KOPT-K1 (cell line): ENCODE measurements around the gene TTC28.

ENCODE experiments used
- H3K27ac ChIP-seq: fragments of 200-600 bp; sonication (generic); 2 replicates; pipeline ENCODE4 v1.5.1; 2016; ENCODE audit warnings: antibody characterized with exemption, mild to moderate bottlenecking, low read depth, low read length; ENCODE audit not compliant: poor library complexity, severe bottlenecking
- H3K36me3 ChIP-seq: fragments of 200-600 bp; sonication (generic); 2 replicates; pipeline ENCODE4 v1.5.1; 2017; ENCODE audit warnings: antibody characterized with exemption, mild to moderate bottlenecking, low read length, moderate library complexity; ENCODE audit not compliant: insufficient read depth
- H3K9me3 ChIP-seq: fragments of 200-600 bp; sonication (generic); 2 replicates; pipeline ENCODE4 v1.5.1; 2017; ENCODE audit warnings: antibody characterized with exemption, low read length, mild to moderate bottlenecking; ENCODE audit not compliant: insufficient read depth, poor library complexity, severe bottlenecking

The TTC28 gene

DNA sequence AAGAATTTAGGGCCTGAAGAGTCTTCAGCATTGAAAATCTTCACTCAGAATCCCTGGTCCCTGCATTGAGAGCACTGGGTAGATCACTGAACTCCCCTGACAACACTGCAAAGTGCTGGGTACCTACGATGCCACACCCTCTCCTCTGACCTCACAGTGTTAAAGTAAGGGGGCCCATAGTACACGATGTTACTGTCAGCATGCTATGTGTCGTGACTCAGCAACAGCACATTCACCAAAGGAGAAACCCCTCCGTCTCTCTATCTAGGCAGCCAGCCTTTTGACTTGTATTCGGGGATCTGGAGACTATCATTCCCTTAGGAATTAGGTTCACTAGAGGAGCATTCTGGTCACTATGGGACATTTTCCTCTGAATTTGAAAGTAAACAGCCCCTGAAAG lies 693.2 kb downstream of the TTC28 start:
- no peaks in the 10 kb centered on the region for H3K9me3 ChIP-seq
- H3K36me3 ChIP-seq = no peaks in the 10 kb centered on the region
- H3K27ac ChIP-seq = no peak overlapping the region

DNA sequence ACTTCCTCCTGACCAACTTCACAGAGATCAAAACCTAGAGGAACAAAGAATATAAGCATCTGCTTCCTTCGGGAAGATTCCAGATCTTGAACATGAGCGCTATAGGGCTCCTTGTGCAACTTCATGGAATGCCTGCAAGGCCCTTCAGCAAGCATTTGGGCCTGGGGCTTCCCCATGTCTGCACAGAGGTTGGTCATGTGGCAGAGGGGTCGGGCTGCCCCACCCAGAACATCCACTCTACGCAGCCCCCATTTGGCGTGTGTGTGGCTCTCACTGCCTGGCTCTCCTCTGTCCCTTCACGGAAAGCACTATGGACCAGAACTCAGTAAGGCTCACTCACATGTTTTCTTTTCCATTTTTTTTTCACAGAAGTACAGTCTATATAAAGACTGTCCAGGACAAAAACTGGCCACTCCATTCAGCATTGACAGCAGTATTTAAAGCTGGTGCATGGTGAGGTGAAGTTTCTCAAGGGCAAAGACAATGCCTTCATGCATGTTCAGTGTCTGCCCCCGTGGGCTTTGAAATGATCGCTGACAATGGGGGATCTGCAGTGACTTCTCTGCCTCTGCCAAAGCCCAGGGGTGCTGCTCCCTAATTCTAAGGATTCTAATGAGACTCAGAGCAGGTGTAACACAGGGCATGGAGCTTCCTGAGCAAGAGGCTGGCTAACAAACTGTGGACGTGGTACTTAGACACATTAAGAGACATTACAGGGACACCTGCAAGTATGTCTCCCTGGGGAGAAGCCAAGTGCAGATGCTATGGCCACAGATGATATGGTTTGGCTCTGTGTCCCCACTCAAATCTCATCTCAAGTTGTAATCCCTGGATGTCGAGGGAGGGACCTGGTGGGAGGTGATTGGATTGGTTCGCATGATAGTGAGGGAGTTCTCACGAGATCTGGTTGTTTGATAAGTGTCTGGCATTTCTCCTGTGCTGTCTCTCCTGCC lies 694.0 kb downstream of the TTC28 start:
- Histone ChIP-seq H3K36me3 (no peaks in the 10 kb centered on the region), H3K27ac (no peak overlapping the region), H3K9me3 (no peaks in the 10 kb centered on the region)

DNA sequence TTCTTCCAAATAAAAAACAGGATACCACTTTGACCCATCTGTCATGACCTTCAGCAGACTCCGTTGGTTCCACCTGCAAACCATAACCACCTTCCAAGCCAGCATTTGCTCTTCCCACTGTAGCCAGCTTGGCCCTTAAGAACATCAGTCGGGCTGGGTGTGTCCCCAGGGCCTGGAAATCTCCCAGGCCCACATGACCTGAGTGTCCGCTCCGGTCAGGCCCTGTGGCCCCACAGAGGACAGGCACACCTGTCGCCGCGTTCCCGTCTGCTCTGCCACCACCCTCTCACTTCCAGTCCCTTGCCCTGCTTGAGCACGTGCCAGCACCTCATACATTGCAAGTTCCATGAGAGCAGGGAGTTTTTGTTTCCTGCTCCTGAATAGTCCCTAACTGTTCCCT lies 694.9 kb downstream of the TTC28 start:
- no peaks in the 10 kb centered on the region for H3K36me3 ChIP-seq
- no peak overlapping the region for H3K27ac ChIP-seq
- no peaks in the 10 kb centered on the region for H3K9me3 ChIP-seq

DNA sequence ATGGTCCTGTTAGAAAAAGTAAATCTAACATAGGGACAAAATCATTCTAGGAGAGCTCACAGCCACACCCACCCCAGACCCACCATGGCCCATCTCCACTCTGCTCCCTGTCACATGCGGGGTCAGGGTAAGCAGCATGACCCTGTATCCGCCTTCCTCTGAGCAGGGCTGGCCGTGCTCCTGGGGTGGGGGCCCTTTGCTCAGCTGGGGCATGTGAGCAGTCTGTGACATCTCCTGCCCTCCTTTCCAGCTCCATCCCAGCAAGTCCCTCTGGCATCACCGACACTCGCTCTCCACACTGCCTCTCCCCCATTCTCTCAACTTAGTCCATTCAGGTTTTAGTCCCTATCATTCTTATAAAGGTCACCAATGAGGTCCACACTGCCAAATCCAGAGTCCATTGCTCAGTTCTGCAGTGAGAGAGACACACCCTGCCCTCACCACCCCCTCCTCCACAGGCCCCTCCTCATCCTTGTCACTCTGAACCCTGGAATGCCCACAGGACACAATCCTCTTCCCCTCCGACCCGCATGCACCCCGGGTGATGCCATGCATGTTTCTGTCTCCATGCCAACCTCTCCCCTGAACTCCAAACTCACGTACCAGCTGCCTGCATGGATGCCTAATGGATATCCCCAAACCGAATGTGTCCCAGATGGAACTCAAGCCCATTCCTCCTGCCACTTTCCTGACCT lies 695.5 kb downstream of the TTC28 start:
- Histone ChIP-seq H3K9me3 (no peaks in the 10 kb centered on the region), H3K27ac (no peak overlapping the region), H3K36me3 (no peaks in the 10 kb centered on the region)

DNA sequence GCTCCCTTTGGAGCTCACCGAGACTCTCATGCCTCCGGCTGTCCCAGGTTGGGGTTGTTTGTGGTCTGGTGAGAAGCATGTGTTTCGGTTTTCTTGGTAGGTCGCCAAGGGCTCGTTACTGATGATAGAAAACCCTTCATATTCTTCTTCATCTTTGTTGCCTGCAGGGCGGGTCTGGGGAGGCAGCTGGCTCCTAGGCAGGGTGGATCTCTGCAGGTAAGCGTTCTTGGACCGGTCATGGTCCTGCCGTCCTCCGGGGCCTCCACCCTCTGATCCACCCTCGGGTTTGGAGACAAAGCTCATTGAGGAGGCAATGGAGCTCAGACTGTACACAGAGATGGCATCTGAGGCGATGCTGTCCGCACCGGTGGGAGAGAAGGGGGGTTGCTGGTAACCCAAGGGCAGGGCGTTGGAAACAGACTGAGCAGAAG lies 696.3 kb downstream of the TTC28 start:
- H3K27ac ChIP-seq = no peak overlapping the region
- H3K9me3 ChIP-seq = no peaks in the 10 kb centered on the region
- H3K36me3 ChIP-seq = no peaks in the 10 kb centered on the region

DNA sequence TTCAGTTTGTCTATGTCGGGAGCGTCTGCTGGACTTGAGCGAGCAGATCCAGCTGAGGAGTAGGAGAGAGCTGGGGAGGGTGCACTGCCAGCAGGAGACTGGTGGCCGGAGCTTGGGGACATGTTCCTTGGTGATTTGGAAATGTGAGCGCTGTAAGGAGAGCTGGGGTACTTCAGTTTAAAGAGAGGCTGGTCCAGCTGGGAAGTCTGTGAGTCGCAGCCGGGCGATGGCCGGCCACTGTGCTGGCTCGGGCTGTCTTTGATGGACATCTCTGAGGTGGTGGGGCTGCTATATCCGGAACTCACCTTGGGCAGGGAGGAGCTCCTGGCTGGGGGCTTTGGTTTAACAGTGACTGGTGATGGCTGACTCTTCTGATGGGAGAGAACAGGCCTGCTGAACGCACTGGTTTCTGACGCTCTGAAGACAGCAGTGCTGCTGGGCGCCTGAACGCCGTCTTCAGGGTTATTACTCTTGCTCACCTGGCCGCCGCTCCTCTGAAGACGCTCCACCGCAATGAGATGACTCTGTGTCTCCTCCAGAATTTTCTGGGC lies 696.9 kb downstream of the TTC28 start:
- H3K36me3 ChIP-seq = no peaks in the 10 kb centered on the region
- H3K9me3 ChIP-seq = no peaks in the 10 kb centered on the region
- H3K27ac ChIP-seq = no peak overlapping the region

DNA sequence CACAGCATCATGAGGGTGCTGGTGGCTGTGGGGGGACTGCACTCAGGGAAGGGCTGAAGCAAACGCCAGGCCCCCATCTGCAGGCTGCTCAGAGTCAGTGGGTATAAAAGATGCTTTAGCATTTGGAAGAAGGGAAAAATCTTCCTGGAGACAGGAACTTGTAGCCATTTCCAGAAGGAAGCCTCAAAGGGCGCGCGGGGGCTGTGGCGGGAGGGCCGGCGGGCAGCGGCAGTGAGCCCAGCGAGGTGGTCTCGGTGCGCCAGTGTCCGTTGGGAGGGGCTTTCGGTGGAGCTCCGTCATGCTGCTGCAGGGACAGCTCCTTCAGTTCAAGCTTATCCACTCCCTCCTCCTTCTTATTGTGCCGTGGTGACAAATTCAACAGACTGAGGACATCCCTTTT lies 697.5 kb downstream of the TTC28 start:
- no peaks in the 10 kb centered on the region for H3K9me3 ChIP-seq
- no peak overlapping the region for H3K27ac ChIP-seq
- H3K36me3 ChIP-seq = no peaks in the 10 kb centered on the region

DNA sequence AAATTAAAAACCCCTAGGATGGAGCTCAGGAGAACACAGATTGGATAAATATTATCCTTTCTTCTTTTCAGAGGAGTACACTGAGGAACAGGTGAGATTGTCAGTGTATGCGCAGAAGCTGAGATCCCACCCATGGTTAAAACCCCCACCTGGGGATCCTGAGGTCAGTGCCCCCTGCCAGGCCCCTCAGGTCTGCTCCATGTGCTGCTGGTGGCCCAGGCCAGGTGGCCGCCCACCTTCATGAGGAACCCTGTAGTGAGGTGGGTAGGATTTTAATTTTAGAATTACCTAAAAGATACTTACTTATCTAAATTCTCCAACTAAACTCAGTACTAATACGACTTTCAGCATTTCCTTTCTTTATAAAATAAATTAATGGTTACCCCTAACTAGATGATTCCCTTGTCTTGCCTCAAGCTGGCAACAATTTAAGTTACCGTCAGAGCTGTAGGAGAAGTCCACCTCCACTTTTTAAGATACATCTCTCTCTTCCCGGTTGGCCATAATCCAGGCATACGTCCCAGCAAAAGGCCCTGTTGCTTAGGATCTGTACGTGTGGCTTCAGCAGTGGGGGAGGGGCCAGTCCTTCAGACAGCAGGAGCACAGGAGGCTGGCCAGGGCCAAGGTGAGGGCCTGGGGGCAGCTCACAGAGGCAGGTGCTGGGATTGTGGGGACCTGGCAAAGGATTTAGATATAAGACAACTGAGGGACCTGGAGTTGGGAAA lies 699.1 kb downstream of the TTC28 start:
- no peak overlapping the region for H3K27ac ChIP-seq
- H3K9me3 ChIP-seq = no peaks in the 10 kb centered on the region
- no peaks in the 10 kb centered on the region for H3K36me3 ChIP-seq

DNA sequence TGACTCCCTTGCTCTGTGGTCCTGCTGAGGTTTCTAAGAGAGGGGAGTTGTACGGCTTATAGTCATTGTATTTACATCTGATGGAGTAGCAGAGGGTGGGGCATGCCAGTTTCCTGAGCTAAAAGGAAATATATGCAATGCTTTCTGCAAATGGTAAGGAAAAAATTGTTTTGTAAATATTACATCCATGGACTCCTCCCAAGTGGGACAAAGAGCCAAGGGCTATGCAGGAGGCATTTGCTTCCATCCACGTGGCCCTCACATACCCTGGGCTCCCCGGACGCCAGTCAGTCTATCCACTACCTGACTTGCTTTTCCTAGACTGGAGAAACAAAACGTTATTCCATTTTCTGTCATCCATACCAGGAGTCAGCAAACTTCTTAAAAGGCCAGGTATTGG lies 700.8 kb downstream of the TTC28 start:
- no peaks in the 10 kb centered on the region for H3K36me3 ChIP-seq
- H3K27ac ChIP-seq = no peak overlapping the region
- H3K9me3 ChIP-seq = no peaks in the 10 kb centered on the region

DNA sequence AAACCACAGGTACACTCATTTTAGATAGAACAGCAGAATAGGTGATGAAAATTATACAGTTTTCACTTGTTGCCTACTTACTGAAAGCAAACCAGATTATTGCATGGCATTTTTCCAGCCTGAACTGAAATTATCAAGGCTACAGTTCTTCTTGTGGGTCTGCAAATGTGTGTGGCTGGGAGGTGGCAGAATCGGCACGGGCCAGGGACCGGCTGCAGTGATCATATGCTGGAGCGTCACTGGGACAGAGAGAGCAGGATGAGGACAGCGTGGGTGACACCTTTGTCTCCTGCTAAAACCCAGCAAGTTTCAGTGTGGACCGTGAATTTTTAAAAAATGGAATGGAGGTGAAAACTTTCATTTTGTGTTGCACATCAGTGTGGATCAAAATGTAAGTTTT lies 701.3 kb downstream of the TTC28 start:
- no peak overlapping the region for H3K27ac ChIP-seq
- no peaks in the 10 kb centered on the region for H3K36me3 ChIP-seq
- H3K9me3 ChIP-seq = no peaks in the 10 kb centered on the region

DNA sequence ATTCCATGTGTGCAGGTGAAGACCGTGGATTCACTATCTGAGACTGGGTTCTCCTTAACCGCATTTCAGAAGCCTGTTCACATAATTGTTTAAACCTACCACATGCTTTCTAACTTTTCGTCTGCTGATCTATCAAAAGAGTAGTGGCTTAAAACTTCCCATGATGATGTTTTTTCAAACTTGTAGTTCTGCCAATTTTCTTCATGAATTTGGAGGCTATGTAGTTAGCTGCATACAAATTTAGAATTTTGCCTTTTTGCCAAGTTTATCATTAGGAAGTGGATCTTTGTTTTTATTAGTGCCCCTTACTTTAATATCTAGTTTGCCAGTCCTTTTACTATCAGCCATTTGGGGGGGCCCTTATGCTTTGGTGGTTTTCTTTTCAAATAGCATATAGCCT lies 703.1 kb downstream of the TTC28 start:
- Histone ChIP-seq H3K27ac (no peak overlapping the region), H3K36me3 (no peaks in the 10 kb centered on the region), H3K9me3 (no peaks in the 10 kb centered on the region)

DNA sequence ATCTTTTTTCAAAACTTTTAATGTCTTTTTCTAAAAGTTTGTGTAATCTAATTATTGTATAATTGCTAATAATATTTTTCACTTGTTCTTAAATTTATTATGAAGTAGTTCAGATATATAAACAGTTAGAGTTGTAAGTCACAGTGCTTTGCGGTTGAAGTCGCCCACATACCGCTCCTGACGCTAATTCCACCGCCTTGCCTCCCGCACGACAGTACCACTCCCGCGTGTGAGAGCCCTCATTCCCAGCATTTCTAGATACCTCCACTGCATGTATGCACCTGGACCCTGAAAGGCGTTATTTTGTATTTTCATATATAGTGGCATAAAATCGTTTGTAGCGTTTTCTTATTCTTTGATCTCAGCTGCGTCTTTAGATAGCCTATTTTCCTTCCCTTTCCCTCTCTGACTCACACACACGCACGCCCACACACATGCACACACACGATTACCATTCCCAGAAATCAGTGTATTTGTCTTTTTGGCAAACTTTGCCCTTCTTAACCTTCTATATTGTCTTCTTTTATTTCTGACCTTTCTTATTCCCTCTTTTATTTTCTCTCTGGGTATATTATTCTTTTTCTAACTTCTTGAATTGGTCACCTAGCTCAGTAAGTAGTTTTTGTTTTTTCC lies 704.1 kb downstream of the TTC28 start:
- H3K27ac ChIP-seq = no peak overlapping the region
- no peaks in the 10 kb centered on the region for H3K36me3 ChIP-seq
- H3K9me3 ChIP-seq = peaks cover 4% of the 10 kb centered on the region

DNA sequence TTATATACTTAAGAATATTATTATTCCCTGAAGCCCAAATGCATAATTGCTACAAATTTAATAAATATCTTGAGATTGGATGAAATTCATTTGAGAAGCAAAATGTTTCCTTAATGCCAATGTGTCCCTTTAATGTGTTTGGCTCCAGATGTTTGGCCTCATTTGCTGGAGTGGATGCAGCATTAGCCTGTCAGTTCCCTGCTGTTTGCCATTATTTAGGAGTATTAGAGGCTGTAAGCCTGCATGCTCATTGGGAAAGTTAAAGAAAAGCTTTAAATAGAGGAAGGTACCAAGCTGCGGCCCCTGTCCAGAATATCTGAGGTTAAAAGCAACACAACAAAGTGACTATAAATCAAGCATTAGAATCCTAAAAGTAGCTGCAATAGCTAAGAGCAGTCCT lies 705.8 kb downstream of the TTC28 start:
- no peaks in the 10 kb centered on the region for H3K36me3 ChIP-seq
- peaks cover 9% of the 10 kb centered on the region for H3K9me3 ChIP-seq
- no peak overlapping the region for H3K27ac ChIP-seq

DNA sequence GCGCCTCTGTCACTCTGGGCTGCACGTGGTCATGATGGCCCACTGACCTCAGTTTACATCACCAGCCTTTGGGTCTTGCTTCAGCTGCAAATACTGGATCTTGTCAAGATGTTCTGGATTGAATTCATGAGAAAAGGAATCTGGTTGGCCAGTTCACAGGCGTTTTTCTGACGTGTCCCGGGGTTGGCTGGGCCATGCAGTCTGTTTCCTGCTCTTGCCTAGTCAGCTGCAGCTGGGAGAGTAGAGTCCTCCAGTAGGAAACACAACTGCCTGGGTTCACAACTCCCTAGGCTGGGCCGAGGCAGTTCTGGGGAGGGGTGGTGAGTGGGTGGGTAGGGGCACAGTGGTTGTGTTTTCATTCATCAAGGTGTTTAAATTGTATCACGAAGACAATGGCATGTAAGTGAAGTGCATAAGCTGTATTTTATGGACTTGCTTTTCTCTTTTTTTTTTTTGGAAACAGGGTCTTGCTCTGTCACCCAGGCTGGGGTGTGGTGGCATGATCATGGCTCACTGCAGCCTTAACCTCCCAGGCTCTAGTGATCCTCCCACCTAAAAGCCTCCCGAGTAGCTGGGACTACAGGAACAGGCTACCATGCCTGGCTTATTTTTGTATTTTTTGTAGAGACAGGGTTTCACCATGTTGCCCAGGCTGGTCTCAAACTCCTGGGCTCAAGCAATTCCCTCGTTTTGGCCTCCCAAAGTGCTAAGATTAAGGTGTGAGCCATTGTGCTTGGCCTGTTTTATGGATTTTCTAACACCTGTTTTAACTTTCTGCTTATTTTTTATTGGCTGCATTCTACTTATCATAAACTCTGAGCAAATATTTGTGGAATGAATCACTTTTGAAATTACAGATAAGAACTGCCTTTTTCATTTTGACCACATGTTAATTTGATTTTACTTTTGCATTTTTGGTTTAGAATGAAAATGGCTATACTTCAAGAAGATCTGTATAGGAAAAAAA lies 706.6 kb downstream of the TTC28 start:
- Histone ChIP-seq H3K27ac (no peak overlapping the region), H3K36me3 (no peaks in the 10 kb centered on the region), H3K9me3 (peaks cover 9% of the 10 kb centered on the region)
